A673 (cell line): ENCODE results near the gene PPP2R5D.

Experiments used
- CTCF ChIP-seq: fragments of 300-800, 200-600 bp; sonication (generic); conservative IDR thresholded peaks from 2 replicates; pipeline ENCODE4 v1.5.1; 2017; ENCODE audit warnings: low read depth, mild to moderate bottlenecking, antibody characterized with exemption, low read length, moderate library complexity, mixed read lengths
- EZH2 ChIP-seq: fragments of 200-600 bp; sonication (generic); IDR thresholded peaks from 2 replicates; pipeline ENCODE4 v1.6.1; 2017; ENCODE audit warnings: borderline replicate concordance, low read depth, mild to moderate bottlenecking, mixed read lengths, antibody characterized with exemption, low read length; ENCODE audit not compliant: poor library complexity, severe bottlenecking

GRCh38 chr6:42936398-42936797 lies 48.0 kb upstream of the PPP2R5D start:
- TF ChIP-seq CTCF (no peak), EZH2 (no peak)
